Measurements from ENCODE around the gene ZNF546. TPM values are rescaled to one million over a fixed set of nuclear protein-coding genes. Genes with fewer than 3 reads are reported as not detected.
"Not testable (repeated sequence)": the region's sequence is repeated elsewhere in the genome, so short reads cannot be mapped to it uniquely, and the experiment has no call there.

Gene ZNF546
- polyA plus RNA-seq, 3 donors, result 5.3 to 11.2 (median 8.3) TPM

- DNase-seq, result no peak
Observed at GRCh38 chr19:39982883-39983282, 14.0 kb upstream of the ZNF546 start.

- no peak for DNase-seq
Observed at GRCh38 chr19:39983695-39984300, 13.1 kb upstream of the ZNF546 start.

GRCh38 chr19:39986643-39987042 is 10.2 kb upstream of the ZNF546 start:
- no peak for DNase-seq

- no peak for DNase-seq
Observed at GRCh38 chr19:39987167-39987566, 9.7 kb upstream of the ZNF546 start.

- no peak for DNase-seq
Observed at GRCh38 chr19:39987596-39987995, 9.3 kb upstream of the ZNF546 start.

GRCh38 chr19:39993605-39994004 is 3.3 kb upstream of the ZNF546 start:
- DNase-seq, result no peak

- DNase-seq, result no peak
Observed at GRCh38 chr19:39994361-39994760, 2.5 kb upstream of the ZNF546 start.

- no peak for DNase-seq
Observed at GRCh38 chr19:39995794-39996193, 1.1 kb upstream of the ZNF546 start.

- peak; percentile 24 for DNase-seq
Observed at GRCh38 chr19:39996218-39996810, 546 bp upstream of the ZNF546 start.

GRCh38 chr19:39997638-39998216 is 867 bp downstream of the ZNF546 start:
- no peak for DNase-seq

- no peak for DNase-seq
Observed at GRCh38 chr19:39998501-39998900, 1.6 kb downstream of the ZNF546 start.

- no peak for DNase-seq
Observed at GRCh38 chr19:40005691-40006272, 8.9 kb downstream of the ZNF546 start.

GRCh38 chr19:40006273-40006691 is 9.4 kb downstream of the ZNF546 start:
- DNase-seq, result no peak

- DNase-seq, result no peak
Observed at GRCh38 chr19:40009674-40010073, 12.8 kb downstream of the ZNF546 start.

- no peak for DNase-seq
Observed at GRCh38 chr19:40013991-40014390, 17.1 kb downstream of the ZNF546 start.

GRCh38 chr19:40023969-40024368 is 27.1 kb downstream of the ZNF546 start:
- DNase-seq, result no peak

- DNase-seq, result no peak
Observed at GRCh38 chr19:40025938-40026596, 29.2 kb downstream of the ZNF546 start.

GRCh38 chr19:40026597-40026970 is 29.7 kb downstream of the ZNF546 start:
- no peak for DNase-seq

- no peak for DNase-seq
Observed at GRCh38 chr19:40033989-40034560, 37.2 kb downstream of the ZNF546 start.

- DNase-seq, result no peak
Observed at GRCh38 chr19:40035996-40036395, 39.1 kb downstream of the ZNF546 start.

GRCh38 chr19:40038047-40038446 is 41.2 kb downstream of the ZNF546 start:
- not testable (repeated sequence) for DNase-seq

GRCh38 chr19:40041718-40042117 is 44.9 kb downstream of the ZNF546 start:
- DNase-seq, result not testable (repeated sequence)
